ENCODE measurements around the gene DTNBP1. TPM values are rescaled to one million over a fixed set of nuclear protein-coding genes. Genes with fewer than 3 reads are reported as not detected.

The DTNBP1 gene
- total and polyA plus RNA-seq, 2 of the 8 experiments (the other 6 are each of a cell fraction or from before 2014, with no cell fraction given) = 13.5 to 22.1 TPM

DNA sequence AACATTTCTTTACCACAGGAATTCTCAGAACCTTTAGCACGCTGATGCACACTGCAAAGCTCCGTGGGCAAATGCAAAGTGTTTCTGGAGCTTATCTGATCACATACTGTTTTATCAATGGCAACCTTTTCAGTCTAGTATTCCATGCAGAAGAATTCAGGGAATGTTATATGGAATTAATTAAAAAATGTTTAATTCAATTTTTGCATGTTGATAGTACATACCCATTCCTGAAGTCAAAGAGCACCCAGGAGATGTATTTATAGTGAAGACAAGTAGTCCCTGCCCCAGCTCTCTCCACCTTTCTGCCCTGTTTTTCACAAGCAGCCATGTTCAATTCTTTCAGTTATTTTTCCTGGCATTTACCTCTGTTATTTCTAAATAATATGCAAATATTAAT, 55.2 kb downstream of the DTNBP1 start:
- no peak overlapping the region for H3K4me3 ChIP-seq (ENCODE audit: extremely low read depth in 1 of 4, insufficient read depth in 2 of 4, low read depth in 3 of 4, low read length in 4 of 4)
- TF ChIP-seq GABPA (IDR thresholded peaks at IDR 0.05; ENCODE audit: borderline replicate concordance, insufficient read depth, low read length) = no peak
- TF ChIP-seq, protein P1, sequence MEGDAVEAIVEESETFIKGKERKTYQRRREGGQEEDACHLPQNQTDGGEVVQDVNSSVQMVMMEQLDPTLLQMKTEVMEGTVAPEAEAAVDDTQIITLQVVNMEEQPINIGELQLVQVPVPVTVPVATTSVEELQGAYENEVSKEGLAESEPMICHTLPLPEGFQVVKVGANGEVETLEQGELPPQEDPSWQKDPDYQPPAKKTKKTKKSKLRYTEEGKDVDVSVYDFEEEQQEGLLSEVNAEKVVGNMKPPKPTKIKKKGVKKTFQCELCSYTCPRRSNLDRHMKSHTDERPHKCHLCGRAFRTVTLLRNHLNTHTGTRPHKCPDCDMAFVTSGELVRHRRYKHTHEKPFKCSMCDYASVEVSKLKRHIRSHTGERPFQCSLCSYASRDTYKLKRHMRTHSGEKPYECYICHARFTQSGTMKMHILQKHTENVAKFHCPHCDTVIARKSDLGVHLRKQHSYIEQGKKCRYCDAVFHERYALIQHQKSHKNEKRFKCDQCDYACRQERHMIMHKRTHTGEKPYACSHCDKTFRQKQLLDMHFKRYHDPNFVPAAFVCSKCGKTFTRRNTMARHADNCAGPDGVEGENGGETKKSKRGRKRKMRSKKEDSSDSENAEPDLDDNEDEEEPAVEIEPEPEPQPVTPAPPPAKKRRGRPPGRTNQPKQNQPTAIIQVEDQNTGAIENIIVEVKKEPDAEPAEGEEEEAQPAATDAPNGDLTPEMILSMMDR (IDR thresholded peaks at IDR 0.05; ENCODE audit: control extremely low read depth in 1 of 3, insufficient read depth in 1 of 3, low read depth in 1 of 3, low read length in 3 of 3) = no peak
- no peak for TF ChIP-seq CTBP2 (IDR thresholded peaks at IDR 0.05; ENCODE audit: borderline replicate concordance, insufficient read depth, insufficient read length, low read length)
- no peak for TF ChIP-seq TCF12 (IDR thresholded peaks at IDR 0.05; ENCODE audit: low read depth, low read length)
- TF ChIP-seq BCL11A (IDR thresholded peaks at IDR 0.05; ENCODE audit: low read depth in 2 of 2, low read length in 2 of 2) = no peak
- TF ChIP-seq, protein P2, sequence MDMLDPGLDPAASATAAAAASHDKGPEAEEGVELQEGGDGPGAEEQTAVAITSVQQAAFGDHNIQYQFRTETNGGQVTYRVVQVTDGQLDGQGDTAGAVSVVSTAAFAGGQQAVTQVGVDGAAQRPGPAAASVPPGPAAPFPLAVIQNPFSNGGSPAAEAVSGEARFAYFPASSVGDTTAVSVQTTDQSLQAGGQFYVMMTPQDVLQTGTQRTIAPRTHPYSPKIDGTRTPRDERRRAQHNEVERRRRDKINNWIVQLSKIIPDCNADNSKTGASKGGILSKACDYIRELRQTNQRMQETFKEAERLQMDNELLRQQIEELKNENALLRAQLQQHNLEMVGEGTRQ (IDR thresholded peaks at IDR 0.05; ENCODE audit: low read length) = no peak
- no peak for TF ChIP-seq SP2 (IDR thresholded peaks at IDR 0.05; ENCODE audit: low read length)

More for the DNA sequence above, 55.2 kb downstream of the DTNBP1 start:
- Histone ChIP-seq H2BK12ac (ENCODE audit: low read depth, low read length) (no peak overlapping the region), H3K4me1 (replicated peaks in 1 of 4; ENCODE audit: control insufficient read depth in 3 of 4, insufficient read depth in 4 of 4, low read length in 3 of 4) (peaks cover 0 to 3% (median 0%) of the 10 kb centered on the region in 4 experiments; a peak in 1 of 7 replicates), H2BK15ac (ENCODE audit: low read length) (no peak overlapping the region), H3K79me1 (ENCODE audit: low read depth, low read length) (no peaks in the 10 kb centered on the region), H3K4ac (replicated peaks; ENCODE audit: insufficient read length, low read depth, low read length) (no peak overlapping the region), H3K9ac (replicated peaks in 1 of 4; ENCODE audit: extremely low read depth in 1 of 4, low read depth in 3 of 4, low read length in 3 of 4) (no peak overlapping the region), H4K8ac (ENCODE audit: extremely low read depth, insufficient read depth, low read length) (no peak overlapping the region), H2BK5ac (ENCODE audit: low read depth, low read length) (no peak overlapping the region), H3K56ac (replicated peaks; ENCODE audit: insufficient read length, low read depth, low read length) (no peak overlapping the region), H2AFZ (ENCODE audit: low read length) (no peak overlapping the region), H3K4me2 (ENCODE audit: insufficient read depth in 1 of 2, low read depth in 2 of 2, low read length in 2 of 2) (no peak overlapping the region), H3K18ac (ENCODE audit: extremely low read depth, low read length) (no peak overlapping the region), H4K5ac (ENCODE audit: insufficient read length, low read depth, low read length) (no peak overlapping the region), H3K27ac (ENCODE audit: low read depth, low read length) (no peak overlapping the region), H2BK120ac (replicated peaks; ENCODE audit: low read depth, low read length) (no peak overlapping the region), H3K14ac (ENCODE audit: insufficient read length) (no peak overlapping the region), H2AK5ac (ENCODE audit: low read depth, low read length) (no peak overlapping the region), H3K79me2 (ENCODE audit: control insufficient read depth in 1 of 2, insufficient read depth in 2 of 2, low read length in 2 of 2) (no peaks in the 10 kb centered on the region), H3K23me2 (ENCODE audit: low read depth, low read length) (no peaks in the 10 kb centered on the region), H3K27me3 (replicated peaks in 1 of 4; ENCODE audit: control insufficient read depth in 3 of 4, extremely low read depth in 1 of 4, insufficient read depth in 3 of 4, low read length in 3 of 4) (no peaks in the 10 kb centered on the region), H2BK20ac (ENCODE audit: low read length) (no peak overlapping the region), H4K20me1 (replicated peaks in 1 of 2; ENCODE audit: control insufficient read depth in 1 of 2, insufficient read depth in 2 of 2, low read length in 2 of 2) (no peaks in the 10 kb centered on the region), H3K9me3 (ENCODE audit: insufficient read depth in 2 of 2, low read depth in 1 of 2, low read length in 1 of 2) (no peaks in the 10 kb centered on the region), H3K23ac (ENCODE audit: insufficient read length) (no peak overlapping the region), H3K36me3 (ENCODE audit: control insufficient read depth in 2 of 4, insufficient read depth in 4 of 4, low read length in 3 of 4) (no peaks in the 10 kb centered on the region; a peak in 3 of 8 replicates), H4K91ac (replicated peaks; ENCODE audit: insufficient read length, low read length) (no peak overlapping the region)
- DNase-seq (ENCODE audit: low read depth in 1 of 2, low spot score in 2 of 2) = no peak
- no peak for FAIRE-seq
- CTCF ChIA-PET (ENCODE audit: partially characterized antibody) = interaction anchor here (5.0 kb wide), 1 partner anchor 15 kb away, joined by 36 read pairs; no protein-coding TSS in a partner anchor
- WGBS, 2 experiments (ENCODE audit: extremely low coverage in 1 of 2, insufficient coverage in 1 of 2, insufficient read length in 1 of 2, insufficient replicate concordance in 2 of 2, low coverage in 1 of 2, low lambda C conversion rate in 2 of 2, missing lambda C conversion rate in 1 of 2) = 96% methylated on average over 2 of the region's 2 CpGs; no CpG with 5 or more reads in 1 of the 2 experiments
- POLR2A ChIA-PET (ENCODE audit: partially characterized antibody) = no interaction called here
